Measurements from ENCODE around the gene NPRL2. TPM values are rescaled to one million over a fixed set of nuclear protein-coding genes. Genes with fewer than 3 reads are reported as not detected.
A peak's percentile ranks its signal among the peaks of the same experiment; 100 is the strongest.

Gene NPRL2
- total and polyA plus RNA-seq, 2 of the 13 experiments (the other 11 are each of a cell fraction or from before 2014, with no cell fraction given) = 30.6 to 51.4 TPM

GRCh38 chr3:50322386-50323091, 28.0 kb downstream of the NPRL2 start, which contains the start of gene HYAL2 (continued):
- no peak for TF ChIP-seq BRCA1 (CRISPR knock-in tag; IDR thresholded peaks at IDR 0.05)
- TF ChIP-seq CBX1 (IDR thresholded peaks at IDR 0.05; ENCODE audit: low read depth) = no peak
- TF ChIP-seq TCF7 (IDR thresholded peaks at IDR 0.05; ENCODE audit: low read depth) = no peak
- peak; percentile 48; the same call in 1 of the 2 replicates for TF ChIP-seq ETV5 (CRISPR knock-in tag; IDR thresholded peaks at IDR 0.05; ENCODE audit: borderline replicate concordance)
- no peak for TF ChIP-seq FOSL1 (CRISPR knock-in tag; IDR thresholded peaks at IDR 0.05; ENCODE audit: borderline replicate concordance)
- TF ChIP-seq SSRP1 (CRISPR knock-in tag; IDR thresholded peaks at IDR 0.05) = no peak
- TF ChIP-seq ZNF891 (CRISPR knock-in tag; IDR thresholded peaks at IDR 0.05) = no peak
- no peak for TF ChIP-seq PAWR (CRISPR knock-in tag; IDR thresholded peaks at IDR 0.05; ENCODE audit: borderline replicate concordance)
- no peak for TF ChIP-seq XRCC5 (optimal IDR thresholded peaks at IDR 0.05; ENCODE audit: low read length)
- TF ChIP-seq LRRFIP1 (CRISPR knock-in tag; conservative IDR thresholded peaks at IDR 0.05) = no peak
- TF ChIP-seq ZNF75D (CRISPR knock-in tag; IDR thresholded peaks at IDR 0.05; ENCODE audit: borderline replicate concordance) = no peak
- no peak for TF ChIP-seq ZNF10 (CRISPR knock-in tag; IDR thresholded peaks at IDR 0.05; ENCODE audit: borderline replicate concordance, low read depth)
- TF ChIP-seq, protein P1, sequence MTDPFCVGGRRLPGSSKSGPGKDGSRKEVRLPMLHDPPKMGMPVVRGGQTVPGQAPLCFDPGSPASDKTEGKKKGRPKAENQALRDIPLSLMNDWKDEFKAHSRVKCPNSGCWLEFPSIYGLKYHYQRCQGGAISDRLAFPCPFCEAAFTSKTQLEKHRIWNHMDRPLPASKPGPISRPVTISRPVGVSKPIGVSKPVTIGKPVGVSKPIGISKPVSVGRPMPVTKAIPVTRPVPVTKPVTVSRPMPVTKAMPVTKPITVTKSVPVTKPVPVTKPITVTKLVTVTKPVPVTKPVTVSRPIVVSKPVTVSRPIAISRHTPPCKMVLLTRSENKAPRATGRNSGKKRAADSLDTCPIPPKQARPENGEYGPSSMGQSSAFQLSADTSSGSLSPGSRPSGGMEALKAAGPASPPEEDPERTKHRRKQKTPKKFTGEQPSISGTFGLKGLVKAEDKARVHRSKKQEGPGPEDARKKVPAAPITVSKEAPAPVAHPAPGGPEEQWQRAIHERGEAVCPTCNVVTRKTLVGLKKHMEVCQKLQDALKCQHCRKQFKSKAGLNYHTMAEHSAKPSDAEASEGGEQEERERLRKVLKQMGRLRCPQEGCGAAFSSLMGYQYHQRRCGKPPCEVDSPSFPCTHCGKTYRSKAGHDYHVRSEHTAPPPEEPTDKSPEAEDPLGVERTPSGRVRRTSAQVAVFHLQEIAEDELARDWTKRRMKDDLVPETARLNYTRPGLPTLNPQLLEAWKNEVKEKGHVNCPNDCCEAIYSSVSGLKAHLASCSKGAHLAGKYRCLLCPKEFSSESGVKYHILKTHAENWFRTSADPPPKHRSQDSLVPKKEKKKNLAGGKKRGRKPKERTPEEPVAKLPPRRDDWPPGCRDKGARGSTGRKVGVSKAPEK (CRISPR knock-in tag; IDR thresholded peaks at IDR 0.05; ENCODE audit: borderline replicate concordance) = no peak
- TF ChIP-seq ZNF543 (CRISPR knock-in tag; IDR thresholded peaks at IDR 0.05) = 0 out of 2 replicates have a peak, but pooled peaks have one; percentile 31
- TF ChIP-seq ZNF670 (CRISPR knock-in tag; IDR thresholded peaks at IDR 0.05; ENCODE audit: borderline replicate concordance) = no peak
- no peak for TF ChIP-seq SMARCC2 (IDR thresholded peaks at IDR 0.05)
- TF ChIP-seq ZNF788 (CRISPR knock-in tag; IDR thresholded peaks at IDR 0.05; ENCODE audit: borderline replicate concordance) = no peak
- TF ChIP-seq BATF2 (CRISPR knock-in tag; IDR thresholded peaks at IDR 0.05) = no peak
- no peak for TF ChIP-seq HNF1B (CRISPR knock-in tag; IDR thresholded peaks at IDR 0.05)
- TF ChIP-seq KDM1A (CRISPR knock-in tag; IDR thresholded peaks at IDR 0.05) = no peak
- TF ChIP-seq TAF1 (CRISPR knock-in tag; IDR thresholded peaks at IDR 0.05) = no peak
- TF ChIP-seq MTA1 (CRISPR knock-in tag; IDR thresholded peaks at IDR 0.05; ENCODE audit: borderline replicate concordance) = peak; percentile 64; the same call in 1 of the 2 replicates

Measured in HepG2 (cell line).